Hypothalamus (tissue), 51 donors: ENCODE results near the gene FRMD4A.
"Not testable (repeated sequence)": the region's sequence is repeated elsewhere in the genome, so short reads cannot be mapped to it uniquely, and the experiment has no call there.

Source experiments
- DNase-seq, 51 donors: peaks; one replicate each; lab custom pipeline; 2025; lab: John Stamatoyannopoulos, UW

Gene FRMD4A

GRCh38 chr10:13716081-13717071 lies 614.3 kb downstream of the FRMD4A start:
- DNase-seq = peak in 4 of 51 donors; percentile 6 to 27 (median 14)

GRCh38 chr10:13715596-13715995 lies 615.1 kb downstream of the FRMD4A start:
- not testable (repeated sequence) for DNase-seq

- no peak for DNase-seq
Measured at GRCh38 chr10:13715100-13715499, 615.6 kb downstream of the FRMD4A start.

DNA sequence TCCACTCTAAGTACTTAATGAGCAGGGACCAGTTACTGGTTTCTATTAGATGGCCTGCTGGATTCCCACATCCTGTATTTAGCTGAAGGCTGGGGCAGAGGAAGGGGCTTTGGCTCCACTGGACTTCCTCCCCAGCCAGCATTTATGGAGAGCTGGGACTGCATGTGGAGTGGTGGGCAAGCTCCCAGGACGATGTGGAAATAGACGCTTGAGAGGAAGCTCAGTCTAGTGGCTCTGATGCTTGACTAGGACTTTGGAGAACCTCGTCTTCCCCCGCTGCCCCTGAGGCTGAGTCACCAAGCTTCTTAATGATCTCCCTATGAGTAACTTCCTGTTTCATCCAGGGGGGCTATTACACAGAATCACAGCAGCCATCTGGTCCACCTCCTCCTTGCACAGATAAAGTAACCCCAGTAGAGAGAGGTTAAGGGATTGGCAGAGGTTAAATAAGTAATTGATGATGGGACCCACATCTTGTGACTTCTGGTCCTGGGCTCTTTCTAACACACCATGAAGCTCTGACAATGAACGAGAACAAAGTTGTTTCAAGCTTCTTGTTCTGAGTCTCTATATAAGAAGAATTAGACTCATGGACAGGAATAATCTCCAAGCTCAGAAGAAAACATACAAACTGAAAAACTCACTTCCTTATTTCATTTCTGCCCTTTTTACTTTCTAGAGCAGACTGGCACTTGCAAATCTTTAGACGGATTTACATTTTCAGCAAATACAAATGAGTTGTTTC lies 617.7 kb downstream of the FRMD4A start:
- DNase-seq = peak in 20 of 51 donors; percentile 4 to 62 (median 19)

DNA sequence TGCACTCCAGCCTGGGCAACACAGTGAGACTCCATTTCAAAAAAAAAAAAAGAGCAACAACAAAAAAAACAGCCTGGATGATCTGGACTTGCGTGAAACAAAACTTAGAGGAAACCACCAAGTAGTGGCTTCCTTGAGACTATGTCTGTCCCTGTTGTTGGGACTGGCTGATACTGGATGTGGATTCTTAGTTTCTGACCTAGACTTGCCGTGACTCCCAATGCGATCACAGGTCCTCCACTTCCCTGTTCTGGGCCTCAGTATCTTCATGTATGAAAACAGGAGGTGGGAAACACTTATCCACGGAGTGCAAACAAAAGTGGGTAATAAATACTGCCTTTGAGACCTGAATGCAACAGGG lies 618.3 kb downstream of the FRMD4A start:
- DNase-seq = no peak

- DNase-seq = no peak
Measured at GRCh38 chr10:13711291-13711690, 619.4 kb downstream of the FRMD4A start.

- DNase-seq = peak in 21 of 51 donors; percentile 9 to 71 (median 46)
Measured at GRCh38 chr10:13709931-13710650, 620.6 kb downstream of the FRMD4A start.

DNA sequence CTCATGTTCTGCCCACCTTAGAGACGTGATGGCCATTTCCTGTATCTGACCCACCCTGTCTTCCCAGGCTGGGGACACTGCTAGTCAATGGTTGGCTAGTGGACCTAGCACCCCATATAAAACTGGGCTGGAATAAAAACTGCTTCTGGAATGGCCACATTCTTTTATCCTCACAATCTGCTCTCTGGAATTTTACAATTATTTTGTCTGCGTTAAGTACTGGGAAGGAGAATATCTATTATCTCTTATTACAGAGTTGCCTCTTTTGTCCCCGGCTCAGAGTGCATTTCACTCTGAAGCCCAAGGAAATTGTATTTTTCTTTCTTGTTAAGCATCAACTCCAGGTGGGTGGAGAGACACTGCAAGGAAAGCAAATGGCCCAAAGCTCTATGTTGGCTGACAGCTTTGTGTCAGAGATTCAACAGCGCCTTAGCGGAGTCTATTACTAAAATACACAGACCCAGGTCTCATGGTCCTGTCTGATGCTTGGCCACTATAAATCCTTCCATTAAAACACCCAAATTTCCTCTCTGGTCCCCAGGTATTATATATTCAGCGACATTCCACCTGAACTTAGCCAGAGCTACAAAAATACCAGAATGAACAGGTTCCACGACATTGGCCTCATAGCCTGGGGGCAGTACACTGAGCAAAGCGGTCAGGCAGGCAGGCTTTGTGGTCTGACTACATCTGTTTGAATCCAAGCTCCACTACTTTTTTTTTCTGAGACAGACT lies 622.3 kb downstream of the FRMD4A start:
- no peak for DNase-seq

GRCh38 chr10:13707156-13707881 lies 623.4 kb downstream of the FRMD4A start:
- peak in 34 of 51 donors; percentile 13 to 81 (median 50) for DNase-seq

DNA sequence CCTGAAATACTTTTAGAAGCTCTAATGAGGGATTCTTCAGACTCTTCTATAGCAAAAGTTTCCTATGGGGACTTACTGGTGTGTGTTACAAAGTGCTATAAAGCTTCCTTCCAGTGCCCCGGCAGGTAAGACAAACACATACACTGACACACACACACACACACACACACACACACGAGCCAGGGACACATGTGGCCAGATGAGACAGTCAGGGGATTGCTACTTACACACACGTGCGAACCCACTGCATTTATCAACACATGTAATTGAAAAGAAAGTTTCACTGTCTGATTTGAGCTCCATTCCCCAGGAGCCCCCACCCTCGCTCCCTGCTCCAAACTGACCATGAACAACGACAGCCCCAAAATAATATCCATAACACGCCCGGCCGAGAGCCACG lies 624.1 kb downstream of the FRMD4A start:
- no peak for DNase-seq

- DNase-seq = no peak
Measured at GRCh38 chr10:13706175-13706574, 624.5 kb downstream of the FRMD4A start.

- no peak for DNase-seq
Measured at GRCh38 chr10:13705526-13706174, 625.1 kb downstream of the FRMD4A start.

DNA sequence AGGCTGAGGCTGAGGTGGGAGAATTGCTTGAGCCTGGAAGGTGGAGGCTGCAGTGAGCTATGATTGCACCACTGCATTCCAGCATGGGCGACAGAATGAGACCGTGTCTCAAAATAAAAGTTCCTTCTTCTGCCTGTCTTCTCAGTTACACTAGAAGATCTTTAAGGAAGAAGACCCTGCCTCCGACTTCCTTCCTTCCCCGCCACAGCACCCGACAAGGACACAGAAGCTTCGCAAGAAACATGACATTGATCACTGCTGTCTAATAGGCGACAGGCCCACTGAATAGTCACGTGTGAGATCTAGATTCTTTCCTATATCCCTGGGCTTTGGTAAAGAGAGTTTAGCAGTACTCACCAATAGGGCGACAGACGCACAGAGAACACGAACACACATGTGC lies 625.8 kb downstream of the FRMD4A start:
- DNase-seq = no peak

DNA sequence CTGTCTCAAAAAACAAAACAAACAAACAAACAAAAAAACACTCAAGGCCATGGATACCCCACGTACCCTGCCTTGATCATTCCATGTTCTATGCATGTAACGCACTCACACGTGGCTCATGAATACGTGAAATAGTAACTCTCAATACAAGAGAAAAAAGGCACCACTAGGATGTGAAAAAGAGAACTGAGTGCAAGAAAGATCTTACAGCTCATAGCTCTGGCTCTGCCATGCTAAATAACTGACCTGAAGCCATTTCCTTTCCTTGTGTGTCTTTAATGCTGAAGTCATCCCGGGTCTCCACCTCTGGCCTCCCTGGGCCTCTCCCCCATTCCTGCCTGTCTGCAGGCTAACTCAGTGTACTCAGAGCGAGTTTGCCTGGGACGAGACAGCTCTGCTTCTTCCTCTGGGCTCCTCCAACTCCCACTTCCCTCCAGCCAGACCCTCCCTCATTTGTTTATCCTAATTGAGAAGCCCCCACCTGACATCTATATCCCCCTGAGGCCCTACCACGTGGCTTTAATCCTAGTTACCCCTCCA lies 626.7 kb downstream of the FRMD4A start:
- DNase-seq = no peak

DNA sequence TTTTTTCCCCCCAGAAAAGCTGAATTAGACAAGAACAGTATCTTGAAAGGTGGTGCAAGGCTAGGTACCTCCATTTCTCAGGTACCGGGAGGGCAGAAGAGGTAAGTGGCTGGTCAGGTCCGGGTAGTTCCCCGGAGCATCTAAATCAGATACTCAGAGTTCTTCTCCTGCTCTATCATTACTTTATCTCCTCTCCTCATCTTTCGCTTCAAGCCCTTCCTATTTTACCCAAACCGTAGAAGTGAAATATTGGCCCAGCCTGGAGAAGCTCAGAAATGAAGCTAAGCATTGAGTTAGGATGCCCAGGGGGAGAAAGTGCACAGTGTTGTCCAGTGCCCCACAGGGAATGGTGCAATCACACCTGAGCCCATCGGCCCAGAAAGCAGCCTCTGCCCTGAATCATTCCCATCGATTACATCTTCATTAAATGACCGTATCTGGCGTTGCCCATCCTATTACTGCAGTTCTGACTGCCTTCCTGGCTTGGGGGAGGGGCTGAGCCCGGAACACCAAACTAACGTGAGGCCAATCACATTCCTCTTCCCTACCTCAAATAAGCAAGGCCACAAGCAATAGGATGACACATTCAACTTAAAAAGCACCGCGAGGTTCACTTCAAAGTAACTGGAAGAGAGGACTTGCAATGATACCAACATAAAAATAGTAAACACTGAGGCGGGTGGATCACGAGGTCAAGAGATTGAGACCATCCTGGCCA lies 627.5 kb downstream of the FRMD4A start:
- no peak for DNase-seq

GRCh38 chr10:13701157-13701919 lies 629.4 kb downstream of the FRMD4A start:
- no peak for DNase-seq

GRCh38 chr10:13700473-13701144 lies 630.1 kb downstream of the FRMD4A start:
- no peak for DNase-seq
